ENCODE data around the gene COMT. TPM values are rescaled to one million over a fixed set of nuclear protein-coding genes. Genes with fewer than 3 reads are reported as not detected.

Gene COMT
- total and polyA plus RNA-seq, 9 of the 15 experiments (the other 6 are each of a cell fraction or from before 2014, with no cell fraction given) = 12.5 to 351 (median 155) TPM

GRCh38 chr22:19970479-19971275, 29.1 kb downstream of the COMT start (continued):
- TF ChIP-seq ZNF639 (CRISPR knock-in tag; conservative IDR thresholded peaks at IDR 0.05 in 1 of 2, IDR thresholded peaks at IDR 0.05 in 1 of 2) (no peak), ZNF165 (CRISPR knock-in tag; IDR thresholded peaks at IDR 0.05; ENCODE audit: borderline replicate concordance) (no peak), MNT (conservative IDR thresholded peaks at IDR 0.05) (no peak), CBFA2T3 (IDR thresholded peaks at IDR 0.05) (no peak), ZNF407 (IDR thresholded peaks at IDR 0.05; ENCODE audit: low read depth) (no peak; the same call in 1 of the 2 replicates), ASH1L (IDR thresholded peaks at IDR 0.05; ENCODE audit: borderline replicate concordance, low read depth, partially characterized antibody) (no peak), HDGF (IDR thresholded peaks at IDR 0.05) (peak; percentile 99), RFX1 (IDR thresholded peaks at IDR 0.05) (no peak), MCM2 (IDR thresholded peaks at IDR 0.05; ENCODE audit: low read depth) (no peak), ZNF436 (CRISPR knock-in tag; IDR thresholded peaks at IDR 0.05) (0 out of 2 replicates have a peak, but pooled peaks have one; percentile 6), E2F3 (CRISPR knock-in tag; IDR thresholded peaks at IDR 0.05) (0 out of 2 replicates have a peak, but pooled peaks have one; percentile 21), E2F4 (CRISPR knock-in tag; IDR thresholded peaks at IDR 0.05; ENCODE audit: low read depth) (no peak), ZNF384 (IDR thresholded peaks at IDR 0.05; ENCODE audit: low read depth, low read length) (peak; percentile 56; the same call in 1 of the 2 replicates), ZNF23 (CRISPR knock-in tag; IDR thresholded peaks at IDR 0.05) (peak; percentile 36; the same call in 1 of the 2 replicates), TAF15 (IDR thresholded peaks at IDR 0.05; ENCODE audit: low read depth, low read length) (peak; percentile 63; the same call in 1 of the 2 replicates)
